HTERT RPE-1 (cell line): ENCODE results near the gene MPIG6B.
"Not testable (repeated sequence)": the region's sequence is repeated elsewhere in the genome, so short reads cannot be mapped to it uniquely, and the experiment has no call there.

Experiments used
- in situ Hi-C: fragments of 300-500 bp; cut with MboI; formaldehyde crosslinking; loops from 4 replicates; pipeline ENCODE4 v1.14.3; 2020; ENCODE audit warnings: low sequenced_read_pairs

MPIG6B gene

GRCh38 chr6:31700740-31701401 lies 22.3 kb upstream of the MPIG6B start:
- in situ Hi-C loops = no loop called here

- in situ Hi-C loops = no loop called here
Measured at GRCh38 chr6:31701666-31702404, 21.3 kb upstream of the MPIG6B start.

- in situ Hi-C loops = no loop called here
Measured at GRCh38 chr6:31702405-31702818, 20.8 kb upstream of the MPIG6B start.

- in situ Hi-C loops = no loop called here
Measured at GRCh38 chr6:31702819-31703716, 20.1 kb upstream of the MPIG6B start, which contains the start of gene ABHD16A. Gene ABHD16A, minus strand, starts transcription at chr6:31703324. Its CDS starts 43 bp downstream, at chr6:31703281.

GRCh38 chr6:31705931-31706330 lies 17.2 kb upstream of the MPIG6B start:
- in situ Hi-C loops = no loop called here

- in situ Hi-C loops = no loop called here
Measured at GRCh38 chr6:31706599-31706998, 16.6 kb upstream of the MPIG6B start, which contains the start of gene LY6G6F. Gene LY6G6F, plus strand, starts transcription at chr6:31706866. Its CDS starts 41 bp downstream, at chr6:31706907.

GRCh38 chr6:31707701-31708100 lies 15.5 kb upstream of the MPIG6B start:
- in situ Hi-C loops = no loop called here

GRCh38 chr6:31708224-31708623 lies 14.9 kb upstream of the MPIG6B start:
- in situ Hi-C loops = no loop called here

GRCh38 chr6:31709157-31709556 lies 14.0 kb upstream of the MPIG6B start:
- in situ Hi-C loops = not testable (repeated sequence)

- in situ Hi-C loops = no loop called here
Measured at GRCh38 chr6:31710523-31711219, 12.5 kb upstream of the MPIG6B start.

- in situ Hi-C loops = no loop called here
Measured at GRCh38 chr6:31711233-31711632, 11.9 kb upstream of the MPIG6B start.

- in situ Hi-C loops = no loop called here
Measured at GRCh38 chr6:31712296-31712695, 10.9 kb upstream of the MPIG6B start.

- in situ Hi-C loops = no loop called here
Measured at GRCh38 chr6:31713465-31713864, 9.7 kb upstream of the MPIG6B start.

GRCh38 chr6:31713991-31714684 lies 9.0 kb upstream of the MPIG6B start:
- in situ Hi-C loops = no loop called here

- in situ Hi-C loops = no loop called here
Measured at GRCh38 chr6:31715022-31715958, 7.9 kb upstream of the MPIG6B start, which contains the start of gene LY6G6D. Gene LY6G6D, plus strand, starts transcription at chr6:31715348. Its CDS starts 8 bp downstream, at chr6:31715356.

GRCh38 chr6:31717499-31718222 lies 5.5 kb upstream of the MPIG6B start:
- in situ Hi-C loops = no loop called here

- in situ Hi-C loops = no loop called here
Measured at GRCh38 chr6:31718265-31718664, 4.9 kb upstream of the MPIG6B start.

GRCh38 chr6:31719001-31719400 lies 4.2 kb upstream of the MPIG6B start:
- in situ Hi-C loops = no loop called here
